ENCODE measurements around the gene RHEB. TPM values are rescaled to one million over a fixed set of nuclear protein-coding genes. Genes with fewer than 3 reads are reported as not detected.
"Not testable (repeated sequence)": the region's sequence is repeated elsewhere in the genome, so short reads cannot be mapped to it uniquely, and the experiment has no call there.

Gene RHEB
- total RNA-seq, 1 donor from 2014 or later: 94.2 TPM

DNA sequence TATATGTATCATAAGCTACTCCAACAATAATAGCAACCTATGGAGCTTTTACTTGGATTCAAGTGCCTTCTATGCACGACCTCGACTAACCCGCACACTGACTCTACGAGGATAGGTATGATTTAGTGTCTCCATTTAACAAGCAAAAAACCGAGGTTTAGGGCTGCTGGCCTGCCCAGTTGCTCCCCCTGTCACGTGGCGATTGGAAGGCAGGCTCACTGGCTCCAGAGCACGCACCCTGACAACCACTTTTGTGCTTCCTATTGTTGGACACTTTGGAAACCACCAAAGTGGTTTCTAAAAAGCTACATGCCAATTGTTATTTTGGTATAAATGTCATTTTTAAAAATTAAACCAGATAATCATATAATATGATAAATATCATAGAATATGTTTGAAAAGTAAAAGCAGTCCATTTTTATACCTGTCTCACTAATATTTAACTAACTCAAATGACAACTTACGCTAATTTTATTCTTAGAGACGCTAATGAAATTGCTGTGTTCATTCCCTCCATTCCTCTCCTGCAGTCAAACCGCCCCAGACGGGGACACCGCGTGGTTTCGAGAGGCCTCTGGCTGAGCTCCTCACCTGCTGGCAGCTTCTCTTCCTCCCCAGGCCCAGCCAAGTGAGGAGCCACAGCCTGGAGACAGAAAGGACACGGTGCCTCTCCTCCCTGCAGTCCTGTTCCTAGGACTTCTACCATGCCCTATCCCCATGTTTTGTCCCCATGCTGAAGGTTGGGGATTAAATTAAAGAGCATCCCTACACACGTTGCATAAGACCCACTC is 22.2 kb upstream of the RHEB start:
- Mint-ChIP-seq H3K27me3 (ENCODE audit: unreplicated experiment) (no peaks in the 10 kb centered on the region), H3K4me1 (ENCODE audit: unreplicated experiment) (no peaks in the 10 kb centered on the region), H3K4me3 (ENCODE audit: unreplicated experiment) (no peak overlapping the region), H3K36me3 (ENCODE audit: low read depth, unreplicated experiment) (no peaks in the 10 kb centered on the region), H3K27ac (ENCODE audit: unreplicated experiment) (no peak overlapping the region), H3K9me3 (ENCODE audit: unreplicated experiment) (no peaks in the 10 kb centered on the region)
- TF ChIP-seq, protein P1, sequence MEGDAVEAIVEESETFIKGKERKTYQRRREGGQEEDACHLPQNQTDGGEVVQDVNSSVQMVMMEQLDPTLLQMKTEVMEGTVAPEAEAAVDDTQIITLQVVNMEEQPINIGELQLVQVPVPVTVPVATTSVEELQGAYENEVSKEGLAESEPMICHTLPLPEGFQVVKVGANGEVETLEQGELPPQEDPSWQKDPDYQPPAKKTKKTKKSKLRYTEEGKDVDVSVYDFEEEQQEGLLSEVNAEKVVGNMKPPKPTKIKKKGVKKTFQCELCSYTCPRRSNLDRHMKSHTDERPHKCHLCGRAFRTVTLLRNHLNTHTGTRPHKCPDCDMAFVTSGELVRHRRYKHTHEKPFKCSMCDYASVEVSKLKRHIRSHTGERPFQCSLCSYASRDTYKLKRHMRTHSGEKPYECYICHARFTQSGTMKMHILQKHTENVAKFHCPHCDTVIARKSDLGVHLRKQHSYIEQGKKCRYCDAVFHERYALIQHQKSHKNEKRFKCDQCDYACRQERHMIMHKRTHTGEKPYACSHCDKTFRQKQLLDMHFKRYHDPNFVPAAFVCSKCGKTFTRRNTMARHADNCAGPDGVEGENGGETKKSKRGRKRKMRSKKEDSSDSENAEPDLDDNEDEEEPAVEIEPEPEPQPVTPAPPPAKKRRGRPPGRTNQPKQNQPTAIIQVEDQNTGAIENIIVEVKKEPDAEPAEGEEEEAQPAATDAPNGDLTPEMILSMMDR (IDR thresholded peaks at IDR 0.05; ENCODE audit: unreplicated experiment): no peak
- DNase-seq (ENCODE audit: low spot score): no peak

DNA sequence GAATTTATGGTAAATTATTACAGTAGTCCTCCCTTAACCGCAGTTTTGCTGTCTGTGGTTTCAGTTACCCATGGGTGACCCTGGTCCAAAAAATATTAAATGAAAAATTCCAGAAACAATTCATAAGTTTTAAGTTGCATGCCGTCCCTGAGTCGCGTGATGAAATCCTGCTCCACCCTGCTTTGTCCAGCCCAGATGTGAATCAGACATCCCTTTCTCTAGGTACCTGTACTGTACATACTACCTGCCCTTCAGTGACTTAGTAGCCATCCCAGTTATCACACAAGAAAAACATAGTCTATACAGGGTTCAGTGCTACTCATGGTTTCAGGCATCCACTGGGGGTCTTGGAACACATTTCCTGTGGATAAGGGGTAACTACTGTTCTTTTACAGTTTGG is 20.5 kb upstream of the RHEB start:
- Mint-ChIP-seq H3K36me3 (ENCODE audit: low read depth, unreplicated experiment) (no peaks in the 10 kb centered on the region), H3K4me1 (ENCODE audit: unreplicated experiment) (no peaks in the 10 kb centered on the region), H3K4me3 (ENCODE audit: unreplicated experiment) (no peak overlapping the region), H3K27me3 (ENCODE audit: unreplicated experiment) (peaks cover 1% of the 10 kb centered on the region), H3K9me3 (ENCODE audit: unreplicated experiment) (no peaks in the 10 kb centered on the region), H3K27ac (ENCODE audit: unreplicated experiment) (no peak overlapping the region)
- TF ChIP-seq, protein P1 (IDR thresholded peaks at IDR 0.05; ENCODE audit: unreplicated experiment): no peak
- no peak for DNase-seq (ENCODE audit: low spot score)

DNA sequence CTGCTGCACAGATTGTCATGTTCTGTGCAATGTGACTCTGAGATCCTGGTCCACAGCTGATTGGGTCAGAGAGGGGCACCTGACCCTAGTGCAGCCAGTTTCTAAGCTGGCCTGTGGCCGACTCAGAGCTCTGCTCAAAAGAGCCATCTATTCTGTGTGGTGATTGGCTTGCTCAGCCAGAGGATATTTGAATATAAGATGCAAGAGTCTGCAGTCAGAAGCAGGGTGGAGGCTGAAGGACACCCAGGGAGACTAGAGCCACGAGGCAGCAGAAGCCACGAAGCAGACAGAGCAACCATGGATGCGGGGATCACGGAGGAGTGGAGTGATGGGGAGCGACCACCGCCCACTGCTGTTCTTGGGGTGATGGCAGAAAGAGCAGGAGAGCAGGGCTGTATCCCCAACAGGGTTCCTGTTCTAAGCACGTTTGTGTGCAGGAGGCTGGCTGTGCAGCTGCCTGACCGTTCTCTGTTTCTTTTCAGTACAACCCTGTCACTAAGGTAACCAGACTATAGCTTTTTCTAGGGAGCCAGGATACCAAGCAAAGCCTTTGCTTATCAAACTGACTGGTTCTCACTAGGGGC is 19.5 kb upstream of the RHEB start:
- peaks cover 1% of the 10 kb centered on the region for H3K27me3 Mint-ChIP-seq (ENCODE audit: unreplicated experiment)
- no peak overlapping the region for H3K27ac Mint-ChIP-seq (ENCODE audit: unreplicated experiment)

DNA sequence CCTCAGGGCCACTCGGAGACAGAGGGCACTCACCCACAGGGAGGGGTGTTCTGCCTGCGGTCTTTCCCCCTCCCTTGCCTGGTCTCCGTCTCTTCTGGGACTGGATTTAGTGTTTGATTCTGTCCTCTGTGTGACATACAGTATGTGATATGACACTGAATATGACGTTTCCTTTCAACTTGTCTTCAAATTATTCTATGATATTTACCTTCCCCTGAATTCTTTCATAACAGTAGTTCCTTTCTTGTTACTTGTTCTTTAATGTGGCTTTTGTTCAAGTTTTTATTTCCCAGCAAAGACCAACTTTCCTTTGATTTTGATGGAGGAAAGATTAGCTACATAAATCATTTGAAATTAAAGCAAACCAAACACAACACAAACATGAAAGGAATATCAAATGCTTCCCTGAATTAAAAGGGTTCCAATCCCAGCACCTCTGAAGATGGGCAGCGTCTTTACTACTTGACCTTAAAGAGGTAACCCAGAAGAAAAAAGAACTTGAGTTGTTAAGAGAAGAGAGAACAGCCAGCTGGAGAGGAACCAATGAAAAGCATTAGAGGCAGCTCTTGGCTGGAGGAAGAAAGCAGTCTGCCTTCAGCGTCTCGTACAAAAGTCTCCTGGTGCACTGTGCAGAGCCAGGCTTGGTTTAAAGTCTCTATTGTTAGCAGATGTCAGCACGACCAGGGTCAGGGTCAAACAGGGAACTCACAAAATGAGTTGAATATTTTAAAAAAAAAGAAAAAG is 18.3 kb upstream of the RHEB start:
- H3K4me3 Mint-ChIP-seq (ENCODE audit: unreplicated experiment): no peak overlapping the region
- H3K27ac Mint-ChIP-seq (ENCODE audit: unreplicated experiment): no peak overlapping the region
- H3K9me3 Mint-ChIP-seq (ENCODE audit: unreplicated experiment): no peaks in the 10 kb centered on the region
- H3K4me1 Mint-ChIP-seq (ENCODE audit: unreplicated experiment): no peaks in the 10 kb centered on the region
- no peaks in the 10 kb centered on the region for H3K36me3 Mint-ChIP-seq (ENCODE audit: low read depth, unreplicated experiment)
- no peak for DNase-seq (ENCODE audit: low spot score)
- TF ChIP-seq, protein P1 (IDR thresholded peaks at IDR 0.05; ENCODE audit: unreplicated experiment): no peak
- peaks cover 1% of the 10 kb centered on the region for H3K27me3 Mint-ChIP-seq (ENCODE audit: unreplicated experiment)

More for the DNA sequence above, 19.5 kb upstream of the RHEB start:
- no peak overlapping the region for H3K4me3 Mint-ChIP-seq (ENCODE audit: unreplicated experiment)
- H3K9me3 Mint-ChIP-seq (ENCODE audit: unreplicated experiment): no peaks in the 10 kb centered on the region
- no peaks in the 10 kb centered on the region for H3K4me1 Mint-ChIP-seq (ENCODE audit: unreplicated experiment)
- no peak for DNase-seq (ENCODE audit: low spot score)
- TF ChIP-seq, protein P1 (IDR thresholded peaks at IDR 0.05; ENCODE audit: unreplicated experiment): no peak
- no peaks in the 10 kb centered on the region for H3K36me3 Mint-ChIP-seq (ENCODE audit: low read depth, unreplicated experiment)

DNA sequence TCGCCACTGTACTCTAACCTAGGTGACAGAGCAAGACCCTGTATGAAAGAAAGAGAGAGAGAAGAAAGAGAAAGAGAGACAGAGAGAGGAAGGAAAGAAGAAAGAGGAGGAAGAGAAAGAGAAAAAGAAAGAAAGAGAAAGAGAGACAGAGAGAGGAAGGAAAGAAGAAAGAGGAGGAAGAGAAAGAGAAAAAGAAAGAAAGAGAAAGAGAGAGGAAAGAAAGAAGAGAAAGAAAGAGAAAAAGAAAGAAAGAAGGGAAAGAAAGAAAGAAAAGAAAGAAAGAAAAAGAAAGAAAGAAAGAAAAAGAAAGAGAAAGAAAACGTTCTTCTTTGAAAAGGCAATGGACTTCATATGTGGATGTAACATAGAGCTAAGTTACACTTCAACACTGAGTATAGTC is 16.5 kb upstream of the RHEB start:
- H3K4me1 Mint-ChIP-seq (ENCODE audit: unreplicated experiment); H3K36me3 Mint-ChIP-seq (ENCODE audit: low read depth, unreplicated experiment); H3K27me3 Mint-ChIP-seq (ENCODE audit: unreplicated experiment); H3K9me3 Mint-ChIP-seq (ENCODE audit: unreplicated experiment); DNase-seq (ENCODE audit: low spot score); H3K27ac Mint-ChIP-seq (ENCODE audit: unreplicated experiment); H3K4me3 Mint-ChIP-seq (ENCODE audit: unreplicated experiment): not testable (repeated sequence)

Measured in endothelial cell (in vitro differentiated cells).